GM23338 (cell line): Measurements from ENCODE around the gene GTPBP10. TPM values are rescaled to one million over a fixed set of nuclear protein-coding genes. Genes with fewer than 3 reads are reported as not detected.

Source experiments
- ATAC-seq: fragments of 200-7000 bp; cut with Tn5 transposase; 3 replicates; pipeline ENCODE4 v1.9.1; 2020
- DNase-seq: peaks from one replicate; pipeline ENCODE4 v3.0.0-alpha.2; 2015; ENCODE audit warnings: low spot score
- H2AFZ ChIP-seq: fragments of 200-600 bp; sonication (generic); 2 replicates; pipeline ENCODE4 v1.8.0; 2016; ENCODE audit warnings: antibody characterized with exemption, mild to moderate bottlenecking, moderate library complexity
- H3F3A ChIP-seq: fragments of 200-600 bp; sonication (generic); replicated peaks from 2 replicates; pipeline ENCODE4 v1.8.0; 2017; ENCODE audit warnings: antibody characterized with exemption, mixed run types, low read depth
- H3K27ac ChIP-seq: fragments of 200-600 bp; sonication (generic); 2 replicates; pipeline ENCODE4 v1.6.1; 2016; ENCODE audit warnings: low read depth
- H3K27me3 ChIP-seq: fragments of 200-600 bp; sonication (generic); 2 replicates; pipeline ENCODE4 v1.8.0; 2016; ENCODE audit warnings: mild to moderate bottlenecking, mixed run types, moderate library complexity; ENCODE audit not compliant: insufficient read depth
- H3K36me3 ChIP-seq: fragments of 200-600 bp; sonication (generic); 2 replicates; pipeline ENCODE4 v1.8.0; 2016; ENCODE audit warnings: mild to moderate bottlenecking; ENCODE audit not compliant: insufficient read depth
- H3K4me1 ChIP-seq: fragments of 200-600 bp; sonication (generic); 2 replicates; pipeline ENCODE4 v1.8.0; 2016; ENCODE audit warnings: mild to moderate bottlenecking, moderate library complexity; ENCODE audit not compliant: insufficient read depth
- H3K4me2 ChIP-seq: fragments of 200-600 bp; sonication (generic); 2 replicates; pipeline ENCODE4 v1.7.1; 2017; ENCODE audit warnings: mixed run types
- H3K4me3 ChIP-seq: fragments of 200-600 bp; sonication (generic); 2 replicates; pipeline ENCODE4 v1.6.1; 2016; ENCODE audit warnings: mixed run types
- H3K79me2 ChIP-seq: fragments of 200-600 bp; sonication (generic); replicated peaks from 2 replicates; pipeline ENCODE4 v1.8.0; 2017; ENCODE audit warnings: mild to moderate bottlenecking; ENCODE audit not compliant: insufficient read depth
- H3K9me2 ChIP-seq: fragments of 200-600 bp; sonication (generic); 2 replicates; pipeline ENCODE4 v1.8.0; 2017; ENCODE audit not compliant: insufficient read depth
- H4K20me1 ChIP-seq: fragments of 200-600 bp; sonication (generic); replicated peaks from 2 replicates; pipeline ENCODE4 v1.8.0; 2017; ENCODE audit warnings: mild to moderate bottlenecking; ENCODE audit not compliant: insufficient read depth
- H3K27ac Mint-ChIP-seq: 2 replicates; pipeline ENCODE4 v1.8.0; 2020; ENCODE audit warnings: inconsistent platforms, mild to moderate bottlenecking, moderate library complexity, mixed read lengths
- H3K27me3 Mint-ChIP-seq: 3 replicates; pipeline ENCODE4 v1.8.0; 2022; ENCODE audit warnings: low read depth, mild to moderate bottlenecking, moderate library complexity, mixed read lengths, inconsistent platforms; ENCODE audit not compliant: insufficient read depth, poor library complexity
- H3K36me3 Mint-ChIP-seq: 3 replicates; pipeline ENCODE4 v1.8.0; 2021; ENCODE audit warnings: low read depth, mild to moderate bottlenecking, inconsistent platforms, moderate library complexity, mixed read lengths
- H3K4me1 Mint-ChIP-seq: 3 replicates; pipeline ENCODE4 v1.8.0; 2020; ENCODE audit warnings: mild to moderate bottlenecking, inconsistent platforms, mixed read lengths
- H3K4me3 Mint-ChIP-seq: 3 replicates; pipeline ENCODE4 v1.8.0; 2021; ENCODE audit warnings: moderate library complexity, mild to moderate bottlenecking, inconsistent platforms, mixed read lengths
- H3K9me3 Mint-ChIP-seq: 3 replicates; pipeline ENCODE4 v1.8.0; 2020; ENCODE audit warnings: moderate library complexity, mild to moderate bottlenecking, inconsistent platforms, mixed read lengths
- JUNB ChIP-seq: IDR thresholded peaks from one replicate; pipeline ENCODE4 v1.6.1; 2016; ENCODE audit warnings: antibody characterized with exemption; ENCODE audit not compliant: unreplicated experiment
- ZNF114 ChIP-seq: fragments of 250-450 bp; sonication (Bioruptor Pico); IDR thresholded peaks from 2 replicates; pipeline ENCODE4 v1.5.0; 2020; ENCODE audit warnings: mild to moderate bottlenecking, moderate library complexity
- ZNF331 ChIP-seq: fragments of 250-450 bp; sonication (Bioruptor Pico); IDR thresholded peaks from 2 replicates; pipeline ENCODE4 v1.5.0; 2020; ENCODE audit warnings: low read depth, mild to moderate bottlenecking, moderate library complexity
- polyA plus RNA-seq: library from polyadenylated mRNA; unstranded; fragments of >200 nt; fragmentation: Nextera tagmentation; extraction: Ambion mirVana; gene quantifications from 2 replicates; pipeline ENCODE4 v1.2.1, GENCODE V29; 2016
- total RNA-seq: library from RNA; depleted of rRNA; stranded (reverse); fragments of >200 nt; shearing (Covaris generic); gene quantifications from 2 replicates; pipeline ENCODE4 v1.2.3, GENCODE V29; 2014
- TF ChIP-seq, protein P1 (sequence below), 2 experiments: fragments of 200-600 bp in 1 of 2; sonication (generic) in 1 of 2; conservative IDR thresholded peaks; 2 replicates each; pipeline versions ENCODE4 v1.5.1 to v1.6.1; 2016 to 2017; ENCODE audit warnings: antibody characterized with exemption in 2 of 2, low read depth in 2 of 2, mild to moderate bottlenecking in 2 of 2, moderate library complexity in 1 of 2
- TF ChIP-seq, protein P2 (sequence below): fragments of 250-450 bp; sonication (Bioruptor Pico); IDR thresholded peaks from 2 replicates; pipeline ENCODE4 v1.5.0; 2020; ENCODE audit warnings: mild to moderate bottlenecking, moderate library complexity
- TF ChIP-seq, protein P3 (sequence below): IDR thresholded peaks from 2 replicates; pipeline ENCODE4 v1.6.1; 2016; ENCODE audit warnings: antibody characterized with exemption

The GTPBP10 gene
- total and polyA plus RNA-seq, 2 experiments from 2014 or later = 15.1 to 23.0 TPM

DNA sequence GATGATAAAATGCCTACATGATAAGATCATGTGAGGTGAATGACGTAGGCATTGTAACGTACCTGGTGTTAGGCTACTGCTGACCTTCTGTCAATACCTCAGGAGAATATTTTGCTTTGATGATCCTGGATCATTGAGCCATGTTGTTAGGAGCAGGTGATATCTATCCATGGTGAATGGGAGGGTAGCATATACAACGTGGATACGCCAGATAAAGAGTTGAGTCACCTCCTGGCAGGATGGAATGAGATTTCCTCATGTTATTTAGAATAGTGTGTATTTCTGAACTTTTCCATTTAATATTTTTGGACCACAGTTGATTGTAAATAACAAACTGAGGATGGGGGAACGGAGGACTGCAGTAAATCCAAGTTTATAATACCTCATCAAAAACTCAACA is 45.0 kb downstream of the GTPBP10 start:
- H3K9me3 Mint-ChIP-seq = peaks cover 20% of the 10 kb centered on the region
- no peak overlapping the region for H3K27ac Mint-ChIP-seq
- TF ChIP-seq JUNB = no peak

GRCh38 chr7:90396420-90396819 is 49.9 kb downstream of the GTPBP10 start:
- Mint-ChIP-seq H3K4me1 (no peaks in the 10 kb centered on the region), H3K27ac (no peak overlapping the region), H3K36me3 (peaks cover 5% of the 10 kb centered on the region; the same call in 2 of the 3 replicates), H3K4me3 (no peak overlapping the region), H3K27me3 (no peaks in the 10 kb centered on the region), H3K9me3 (peaks cover 26% of the 10 kb centered on the region)
- TF ChIP-seq, protein P1, sequence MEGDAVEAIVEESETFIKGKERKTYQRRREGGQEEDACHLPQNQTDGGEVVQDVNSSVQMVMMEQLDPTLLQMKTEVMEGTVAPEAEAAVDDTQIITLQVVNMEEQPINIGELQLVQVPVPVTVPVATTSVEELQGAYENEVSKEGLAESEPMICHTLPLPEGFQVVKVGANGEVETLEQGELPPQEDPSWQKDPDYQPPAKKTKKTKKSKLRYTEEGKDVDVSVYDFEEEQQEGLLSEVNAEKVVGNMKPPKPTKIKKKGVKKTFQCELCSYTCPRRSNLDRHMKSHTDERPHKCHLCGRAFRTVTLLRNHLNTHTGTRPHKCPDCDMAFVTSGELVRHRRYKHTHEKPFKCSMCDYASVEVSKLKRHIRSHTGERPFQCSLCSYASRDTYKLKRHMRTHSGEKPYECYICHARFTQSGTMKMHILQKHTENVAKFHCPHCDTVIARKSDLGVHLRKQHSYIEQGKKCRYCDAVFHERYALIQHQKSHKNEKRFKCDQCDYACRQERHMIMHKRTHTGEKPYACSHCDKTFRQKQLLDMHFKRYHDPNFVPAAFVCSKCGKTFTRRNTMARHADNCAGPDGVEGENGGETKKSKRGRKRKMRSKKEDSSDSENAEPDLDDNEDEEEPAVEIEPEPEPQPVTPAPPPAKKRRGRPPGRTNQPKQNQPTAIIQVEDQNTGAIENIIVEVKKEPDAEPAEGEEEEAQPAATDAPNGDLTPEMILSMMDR (conservative IDR thresholded peaks at IDR 0.05; ENCODE audit: low read depth in 2 of 2) = no peak
- no peak for TF ChIP-seq ZNF331
- TF ChIP-seq ZNF114 (CRISPR knock-in tag) = no peak
- Histone ChIP-seq H3K27me3 (peaks cover 3% of the 10 kb centered on the region; the same call in 1 of the 2 replicates), H3K36me3 (no peaks in the 10 kb centered on the region), H3F3A (no peaks in the 10 kb centered on the region), H3K27ac (no peak overlapping the region), H3K9me2 (0 out of 2 replicates have a peak, but pooled peaks cover 3% of the 10 kb centered on the region), H3K4me2 (no peak overlapping the region), H3K4me3 (no peak overlapping the region), H2AFZ (no peak overlapping the region), H3K4me1 (no peaks in the 10 kb centered on the region), H4K20me1 (no peaks in the 10 kb centered on the region), H3K79me2 (no peaks in the 10 kb centered on the region)
- ATAC-seq = no peak
- DNase-seq = no peak

More for the DNA sequence above, 45.0 kb downstream of the GTPBP10 start:
- Mint-ChIP-seq H3K36me3 (peaks cover 5% of the 10 kb centered on the region; the same call in 2 of the 3 replicates), H3K4me1 (no peaks in the 10 kb centered on the region), H3K4me3 (no peak overlapping the region), H3K27me3 (no peaks in the 10 kb centered on the region)
- Histone ChIP-seq H2AFZ (no peak overlapping the region), H3K4me2 (no peak overlapping the region), H3K4me1 (no peaks in the 10 kb centered on the region), H4K20me1 (no peaks in the 10 kb centered on the region), H3K36me3 (no peaks in the 10 kb centered on the region), H3K9me2 (0 out of 2 replicates have a peak, but pooled peaks cover 3% of the 10 kb centered on the region), H3K4me3 (no peak overlapping the region), H3F3A (no peaks in the 10 kb centered on the region), H3K27ac (no peak overlapping the region), H3K27me3 (no peaks in the 10 kb centered on the region), H3K79me2 (no peaks in the 10 kb centered on the region)
- no peak for ATAC-seq
- DNase-seq = no peak

DNA sequence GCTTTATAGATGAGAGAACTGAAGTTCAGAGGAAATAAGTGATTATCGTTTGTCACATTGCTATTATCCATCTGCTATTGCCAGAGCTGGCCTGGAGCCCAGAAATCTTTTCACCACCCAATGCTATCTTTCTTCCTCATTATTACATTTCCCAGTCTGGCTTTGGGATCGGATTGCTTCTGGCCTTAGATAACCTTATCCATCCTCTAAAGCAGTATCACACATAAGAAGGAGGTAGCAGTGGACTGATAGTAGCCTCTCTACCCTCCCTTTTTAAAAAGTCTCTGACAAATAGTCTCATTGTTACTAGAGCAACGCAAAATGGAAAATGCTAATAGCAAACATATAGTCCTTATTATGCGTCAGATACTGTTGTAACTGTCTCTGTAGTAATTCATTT is 55.5 kb downstream of the GTPBP10 start:
- H3K27me3 Mint-ChIP-seq = no peaks in the 10 kb centered on the region
- Histone ChIP-seq H3K27me3 (peaks cover 3% of the 10 kb centered on the region; the same call in 1 of the 2 replicates), H3K27ac (no peak overlapping the region), H3K36me3 (no peaks in the 10 kb centered on the region), H3K4me2 (no peak overlapping the region), H2AFZ (0 out of 2 replicates have a peak overlapping the region, but pooled peaks have one; percentile 44), H3K4me3 (no peak overlapping the region), H3K4me1 (no peaks in the 10 kb centered on the region), H3F3A (no peaks in the 10 kb centered on the region), H4K20me1 (no peaks in the 10 kb centered on the region), H3K79me2 (peaks cover 23% of the 10 kb centered on the region), H3K9me2 (no peaks in the 10 kb centered on the region)
- peaks cover 14% of the 10 kb centered on the region; the same call in 2 of the 3 replicates for H3K36me3 Mint-ChIP-seq
- H3K4me1 Mint-ChIP-seq = peaks cover 5% of the 10 kb centered on the region
- peaks cover 6% of the 10 kb centered on the region; the same call in 2 of the 3 replicates for H3K9me3 Mint-ChIP-seq
- no peak for DNase-seq
- H3K4me3 Mint-ChIP-seq = no peak overlapping the region
- ATAC-seq = no peak
- no peak overlapping the region for H3K27ac Mint-ChIP-seq
- TF ChIP-seq, protein P2, sequence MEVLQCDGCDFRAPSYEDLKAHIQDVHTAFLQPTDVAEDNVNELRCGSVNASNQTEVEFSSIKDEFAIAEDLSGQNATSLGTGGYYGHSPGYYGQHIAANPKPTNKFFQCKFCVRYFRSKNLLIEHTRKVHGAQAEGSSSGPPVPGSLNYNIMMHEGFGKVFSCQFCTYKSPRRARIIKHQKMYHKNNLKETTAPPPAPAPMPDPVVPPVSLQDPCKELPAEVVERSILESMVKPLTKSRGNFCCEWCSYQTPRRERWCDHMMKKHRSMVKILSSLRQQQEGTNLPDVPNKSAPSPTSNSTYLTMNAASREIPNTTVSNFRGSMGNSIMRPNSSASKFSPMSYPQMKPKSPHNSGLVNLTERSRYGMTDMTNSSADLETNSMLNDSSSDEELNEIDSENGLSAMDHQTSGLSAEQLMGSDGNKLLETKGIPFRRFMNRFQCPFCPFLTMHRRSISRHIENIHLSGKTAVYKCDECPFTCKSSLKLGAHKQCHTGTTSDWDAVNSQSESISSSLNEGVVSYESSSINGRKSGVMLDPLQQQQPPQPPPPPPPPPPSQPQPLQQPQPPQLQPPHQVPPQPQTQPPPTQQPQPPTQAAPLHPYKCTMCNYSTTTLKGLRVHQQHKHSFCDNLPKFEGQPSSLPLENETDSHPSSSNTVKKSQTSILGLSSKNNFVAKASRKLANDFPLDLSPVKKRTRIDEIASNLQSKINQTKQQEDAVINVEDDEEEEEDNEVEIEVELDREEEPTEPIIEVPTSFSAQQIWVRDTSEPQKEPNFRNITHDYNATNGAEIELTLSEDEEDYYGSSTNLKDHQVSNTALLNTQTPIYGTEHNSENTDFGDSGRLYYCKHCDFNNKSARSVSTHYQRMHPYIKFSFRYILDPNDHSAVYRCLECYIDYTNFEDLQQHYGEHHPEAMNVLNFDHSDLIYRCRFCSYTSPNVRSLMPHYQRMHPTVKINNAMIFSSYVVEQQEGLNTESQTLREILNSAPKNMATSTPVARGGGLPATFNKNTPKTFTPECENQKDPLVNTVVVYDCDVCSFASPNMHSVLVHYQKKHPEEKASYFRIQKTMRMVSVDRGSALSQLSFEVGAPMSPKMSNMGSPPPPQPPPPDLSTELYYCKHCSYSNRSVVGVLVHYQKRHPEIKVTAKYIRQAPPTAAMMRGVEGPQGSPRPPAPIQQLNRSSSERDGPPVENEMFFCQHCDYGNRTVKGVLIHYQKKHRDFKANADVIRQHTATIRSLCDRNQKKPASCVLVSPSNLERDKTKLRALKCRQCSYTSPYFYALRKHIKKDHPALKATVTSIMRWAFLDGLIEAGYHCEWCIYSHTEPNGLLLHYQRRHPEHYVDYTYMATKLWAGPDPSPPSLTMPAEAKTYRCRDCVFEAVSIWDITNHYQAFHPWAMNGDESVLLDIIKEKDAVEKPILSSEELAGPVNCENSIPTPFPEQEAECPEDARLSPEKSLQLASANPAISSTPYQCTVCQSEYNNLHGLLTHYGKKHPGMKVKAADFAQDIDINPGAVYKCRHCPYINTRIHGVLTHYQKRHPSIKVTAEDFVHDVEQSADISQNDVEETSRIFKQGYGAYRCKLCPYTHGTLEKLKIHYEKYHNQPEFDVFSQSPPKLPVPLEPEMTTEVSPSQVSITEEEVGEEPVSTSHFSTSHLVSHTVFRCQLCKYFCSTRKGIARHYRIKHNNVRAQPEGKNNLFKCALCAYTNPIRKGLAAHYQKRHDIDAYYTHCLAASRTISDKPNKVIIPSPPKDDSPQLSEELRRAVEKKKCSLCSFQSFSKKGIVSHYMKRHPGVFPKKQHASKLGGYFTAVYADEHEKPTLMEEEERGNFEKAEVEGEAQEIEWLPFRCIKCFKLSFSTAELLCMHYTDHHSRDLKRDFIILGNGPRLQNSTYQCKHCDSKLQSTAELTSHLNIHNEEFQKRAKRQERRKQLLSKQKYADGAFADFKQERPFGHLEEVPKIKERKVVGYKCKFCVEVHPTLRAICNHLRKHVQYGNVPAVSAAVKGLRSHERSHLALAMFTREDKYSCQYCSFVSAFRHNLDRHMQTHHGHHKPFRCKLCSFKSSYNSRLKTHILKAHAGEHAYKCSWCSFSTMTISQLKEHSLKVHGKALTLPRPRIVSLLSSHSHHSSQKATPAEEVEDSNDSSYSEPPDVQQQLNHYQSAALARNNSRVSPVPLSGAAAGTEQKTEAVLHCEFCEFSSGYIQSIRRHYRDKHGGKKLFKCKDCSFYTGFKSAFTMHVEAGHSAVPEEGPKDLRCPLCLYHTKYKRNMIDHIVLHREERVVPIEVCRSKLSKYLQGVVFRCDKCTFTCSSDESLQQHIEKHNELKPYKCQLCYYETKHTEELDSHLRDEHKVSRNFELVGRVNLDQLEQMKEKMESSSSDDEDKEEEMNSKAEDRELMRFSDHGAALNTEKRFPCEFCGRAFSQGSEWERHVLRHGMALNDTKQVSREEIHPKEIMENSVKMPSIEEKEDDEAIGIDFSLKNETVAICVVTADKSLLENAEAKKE (CRISPR knock-in tag) = no peak
- TF ChIP-seq JUNB = no peak
- TF ChIP-seq, protein P3, sequence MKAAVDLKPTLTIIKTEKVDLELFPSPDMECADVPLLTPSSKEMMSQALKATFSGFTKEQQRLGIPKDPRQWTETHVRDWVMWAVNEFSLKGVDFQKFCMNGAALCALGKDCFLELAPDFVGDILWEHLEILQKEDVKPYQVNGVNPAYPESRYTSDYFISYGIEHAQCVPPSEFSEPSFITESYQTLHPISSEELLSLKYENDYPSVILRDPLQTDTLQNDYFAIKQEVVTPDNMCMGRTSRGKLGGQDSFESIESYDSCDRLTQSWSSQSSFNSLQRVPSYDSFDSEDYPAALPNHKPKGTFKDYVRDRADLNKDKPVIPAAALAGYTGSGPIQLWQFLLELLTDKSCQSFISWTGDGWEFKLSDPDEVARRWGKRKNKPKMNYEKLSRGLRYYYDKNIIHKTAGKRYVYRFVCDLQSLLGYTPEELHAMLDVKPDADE = no peak
